Posterior vena cava (tissue), 2 donors: Measurements from ENCODE around the gene DDAH1. TPM values are rescaled to one million over a fixed set of nuclear protein-coding genes. Genes with fewer than 3 reads are reported as not detected.

Experiments used
- DNase-seq: peaks from one replicate; pipeline ENCODE4 v3.0.0-alpha.2; 2020; ENCODE audit warnings: low spot score
- intact Hi-C, 2 donors: fragments of 100-400 bp; cut with DNase I; formaldehyde crosslinking; loops; one replicate each; pipeline versions ENCODE4 v1.14.1 to v1.14.2; 2022 to 2023
- total RNA-seq, 2 donors: library from RNA; stranded (reverse); fragmentation: NEBNext Ultra II Directional; extraction: Animal tissue kit (Norgen Biotek cat#: 25700); gene quantifications; one replicate each; pipeline ENCODE4 v1.2.1, GENCODE V29; 2021
- donor health status: DM: yes; HTN: yes; CAD: no.
- donor health status: DM: yes; HTN: yes; CAD: no.

Gene DDAH1
- total RNA-seq, 2 donors from 2014 or later: 31.8 to 46.1 TPM

- DNase-seq: no peak
- intact Hi-C loops: no loop called here
These were observed 166.9 kb downstream of the DDAH1 start for GRCh38 chr1:85297855-85298629.

DNA sequence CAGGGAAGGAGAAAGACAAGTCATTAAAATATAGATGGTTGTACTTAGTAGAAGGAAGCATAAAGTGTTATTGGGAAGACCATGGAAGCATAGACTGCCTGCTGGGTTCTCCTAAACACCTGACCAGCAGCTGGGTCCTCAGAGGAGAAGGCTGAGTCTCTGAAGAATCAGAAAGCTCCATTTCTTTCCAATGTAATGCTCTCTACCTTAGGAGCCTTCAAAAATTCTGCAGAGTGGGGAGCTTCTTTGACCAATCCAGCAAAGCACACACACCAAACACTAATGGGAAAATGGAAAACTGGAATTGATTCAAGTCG lies 167.5 kb downstream of the DDAH1 start:
- DNase-seq: no peak
- intact Hi-C loops: no loop called here

DNA sequence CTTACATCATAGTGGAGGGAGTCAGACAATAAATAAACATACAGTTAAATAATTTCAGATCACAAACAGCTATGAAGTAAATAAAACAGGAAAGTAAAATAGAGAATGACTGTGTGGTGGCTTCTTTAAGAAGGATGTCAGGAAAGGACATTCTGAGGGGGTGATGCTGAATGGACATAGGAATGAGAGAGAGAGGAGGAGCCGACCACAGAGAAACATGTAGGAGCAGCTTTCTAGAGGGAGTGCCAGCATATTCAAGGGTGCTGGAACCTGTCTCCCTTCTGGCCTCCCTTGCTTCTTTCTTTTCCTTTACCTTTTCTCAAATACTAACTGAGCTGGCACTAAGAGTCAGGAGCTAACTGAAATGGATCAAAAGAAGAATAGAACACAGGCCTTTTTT lies 168.0 kb downstream of the DDAH1 start:
- no peak for DNase-seq
- intact Hi-C loops: no loop called here

DNA sequence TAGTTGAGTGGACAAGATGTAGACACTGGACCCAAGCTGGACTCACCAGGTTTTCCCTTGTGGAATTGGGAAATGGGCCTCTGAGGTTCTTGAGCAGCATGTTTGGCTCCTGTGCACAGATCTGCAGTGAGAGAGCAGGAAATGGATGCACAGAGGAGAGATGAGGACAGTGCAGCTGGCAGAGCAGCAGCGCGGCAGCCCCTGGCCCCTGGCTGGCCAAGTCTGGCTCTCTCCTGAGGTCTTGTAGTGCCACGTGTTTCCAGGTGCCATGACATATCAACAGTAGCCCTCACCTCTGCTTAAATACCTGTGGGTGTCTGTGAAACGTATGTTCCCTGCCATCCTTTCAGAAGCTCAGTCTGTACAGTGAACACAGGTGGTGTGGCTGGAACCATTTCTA lies 169.3 kb downstream of the DDAH1 start:
- intact Hi-C loops: no loop called here
- no peak for DNase-seq

DNA sequence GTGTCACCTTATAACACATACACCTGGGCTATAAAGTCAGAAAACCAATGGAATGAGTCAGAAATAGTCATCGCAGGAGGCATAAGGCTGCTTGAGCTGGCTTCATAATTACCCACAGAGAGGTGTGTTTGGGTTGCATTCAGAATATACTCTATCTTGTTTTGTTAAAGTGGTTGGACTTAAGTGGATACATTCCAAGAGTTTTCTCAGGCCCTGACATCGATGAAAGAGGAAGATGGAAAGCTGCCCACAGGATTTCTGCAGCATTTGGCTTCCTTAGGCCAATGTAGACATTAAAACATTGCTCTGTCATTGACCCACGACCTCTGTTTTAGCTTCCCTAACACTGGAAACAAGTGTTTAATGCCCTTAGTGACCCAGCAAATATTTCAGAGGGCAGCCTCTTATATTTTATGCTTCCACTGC lies 169.9 kb downstream of the DDAH1 start:
- no peak for DNase-seq
- intact Hi-C loops: no loop called here

- intact Hi-C loops: no loop called here
These were observed 174.1 kb downstream of the DDAH1 start for GRCh38 chr1:85290826-85291225.

GRCh38 chr1:85289848-85290335 lies 175.1 kb downstream of the DDAH1 start:
- DNase-seq: no peak
- intact Hi-C loops: no loop called here

More at GRCh38 chr1:85290826-85291225, 174.1 kb downstream of the DDAH1 start:
- no peak for DNase-seq

DNA sequence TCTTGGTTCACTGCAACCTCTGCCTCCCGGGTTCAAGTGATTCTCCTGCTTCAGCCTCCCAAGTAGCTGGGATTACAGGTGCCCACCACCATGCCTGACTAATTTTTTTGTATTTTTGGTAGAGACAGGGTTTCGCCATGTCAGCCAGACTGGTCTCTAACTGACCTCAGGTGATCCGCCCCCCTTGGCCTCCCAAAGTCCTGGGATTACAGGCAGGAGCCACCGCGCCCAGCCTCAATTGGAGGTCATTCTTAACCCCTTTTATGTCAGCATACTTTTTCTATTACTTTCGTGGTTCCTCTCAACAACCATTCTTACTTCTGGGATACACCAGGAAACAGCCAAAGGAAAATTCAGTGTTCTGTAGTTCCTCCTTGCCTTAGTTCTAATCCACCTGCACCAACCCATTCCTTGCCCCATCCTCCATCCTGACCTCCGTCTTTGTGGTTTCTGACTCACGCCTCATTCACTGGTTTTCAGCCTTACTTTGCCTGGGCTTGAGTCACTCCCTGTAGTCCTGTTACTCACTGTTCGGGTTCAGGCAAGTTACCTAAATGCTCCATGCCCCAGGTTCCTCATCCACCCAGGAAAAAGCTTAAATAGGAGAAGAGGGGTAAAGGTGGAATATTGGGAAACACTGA lies 175.6 kb downstream of the DDAH1 start:
- intact Hi-C loops: no loop called here
- DNase-seq: no peak

- intact Hi-C loops: no loop called here
- DNase-seq: no peak
These were observed 180.8 kb downstream of the DDAH1 start for GRCh38 chr1:85284202-85284601.

- no peak for DNase-seq
These were observed 181.3 kb downstream of the DDAH1 start for GRCh38 chr1:85283475-85284199.

GRCh38 chr1:85282424-85282823 lies 182.5 kb downstream of the DDAH1 start:
- intact Hi-C loops: no loop called here
- DNase-seq: no peak

More at GRCh38 chr1:85283475-85284199, 181.3 kb downstream of the DDAH1 start:
- intact Hi-C loops: no loop called here

- intact Hi-C loops: no loop called here
- DNase-seq: no peak
These were observed 184.3 kb downstream of the DDAH1 start for GRCh38 chr1:85280636-85281035.

DNA sequence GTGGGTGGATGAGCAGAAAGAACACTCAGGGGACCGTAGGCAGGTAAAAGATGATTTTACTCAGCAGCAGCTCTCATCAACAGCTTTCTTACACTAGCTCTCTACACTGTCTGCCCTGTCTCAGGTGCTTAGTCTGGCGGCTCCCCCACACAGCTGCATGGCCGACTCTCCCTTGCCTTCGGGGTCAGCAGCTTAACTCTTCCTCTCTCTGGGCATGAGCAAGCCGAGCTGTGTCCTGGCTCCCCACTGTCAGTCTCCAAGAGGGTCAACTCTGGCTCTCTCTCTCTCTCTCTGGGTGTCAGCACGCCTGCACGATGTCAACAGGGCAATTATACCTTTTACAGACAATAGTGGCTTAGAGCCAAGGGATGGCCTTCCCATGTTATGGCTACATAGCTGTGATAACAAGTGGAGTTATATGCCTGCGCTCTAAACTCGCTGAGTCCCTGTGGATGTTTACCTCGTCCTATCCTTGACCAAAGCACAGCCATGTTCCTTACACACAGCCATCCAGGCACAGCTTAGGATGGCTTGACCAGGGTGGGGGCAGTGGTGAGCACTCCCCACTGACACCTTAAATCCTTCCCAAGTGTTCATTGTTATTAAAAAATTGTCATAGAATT lies 185.4 kb downstream of the DDAH1 start:
- intact Hi-C loops: no loop called here

DNA sequence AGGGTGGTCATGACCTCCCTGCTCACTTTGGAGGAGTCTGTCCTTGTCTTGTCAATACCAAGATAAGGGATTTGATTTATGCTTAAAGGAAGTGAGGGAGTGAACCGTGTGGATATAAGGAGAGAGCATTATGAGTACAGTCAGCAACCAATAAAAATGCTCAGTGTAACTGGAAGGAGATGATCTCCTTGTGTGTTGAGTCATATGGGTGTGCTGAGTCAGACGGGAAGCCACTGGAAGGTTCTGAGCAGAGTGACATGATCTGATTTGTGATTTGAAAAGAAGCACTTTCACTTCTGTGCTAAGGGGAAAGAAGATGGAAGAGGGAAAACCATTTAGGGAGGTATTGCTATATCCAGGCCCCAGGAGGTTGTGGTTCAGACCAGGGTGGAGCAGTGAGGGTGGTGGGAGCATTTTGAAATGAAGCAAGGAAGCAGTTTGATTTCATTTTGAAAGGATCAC lies 186.1 kb downstream of the DDAH1 start:
- DNase-seq: no peak
- intact Hi-C loops: no loop called here

More for the DNA sequence above, 185.4 kb downstream of the DDAH1 start:
- no peak for DNase-seq

DNA sequence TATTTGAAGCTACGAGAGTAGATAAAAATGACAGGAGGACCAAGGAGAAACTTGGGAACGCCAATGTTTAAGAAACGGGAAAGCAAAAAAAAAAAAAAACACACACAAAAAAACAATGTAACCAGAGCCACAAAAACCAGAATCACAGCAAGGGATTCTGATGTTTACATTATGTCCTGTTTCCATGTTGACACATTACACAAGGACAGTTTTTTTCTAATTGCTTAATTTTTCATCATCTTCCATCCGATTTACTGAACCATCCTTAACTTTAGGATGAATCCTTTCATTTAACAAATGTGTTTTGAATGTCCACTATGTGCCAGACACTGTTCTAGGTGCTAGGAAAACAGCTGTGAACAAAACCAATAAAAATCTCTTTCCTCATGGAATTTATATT lies 187.2 kb downstream of the DDAH1 start:
- no peak for DNase-seq
- intact Hi-C loops: no loop called here

DNA sequence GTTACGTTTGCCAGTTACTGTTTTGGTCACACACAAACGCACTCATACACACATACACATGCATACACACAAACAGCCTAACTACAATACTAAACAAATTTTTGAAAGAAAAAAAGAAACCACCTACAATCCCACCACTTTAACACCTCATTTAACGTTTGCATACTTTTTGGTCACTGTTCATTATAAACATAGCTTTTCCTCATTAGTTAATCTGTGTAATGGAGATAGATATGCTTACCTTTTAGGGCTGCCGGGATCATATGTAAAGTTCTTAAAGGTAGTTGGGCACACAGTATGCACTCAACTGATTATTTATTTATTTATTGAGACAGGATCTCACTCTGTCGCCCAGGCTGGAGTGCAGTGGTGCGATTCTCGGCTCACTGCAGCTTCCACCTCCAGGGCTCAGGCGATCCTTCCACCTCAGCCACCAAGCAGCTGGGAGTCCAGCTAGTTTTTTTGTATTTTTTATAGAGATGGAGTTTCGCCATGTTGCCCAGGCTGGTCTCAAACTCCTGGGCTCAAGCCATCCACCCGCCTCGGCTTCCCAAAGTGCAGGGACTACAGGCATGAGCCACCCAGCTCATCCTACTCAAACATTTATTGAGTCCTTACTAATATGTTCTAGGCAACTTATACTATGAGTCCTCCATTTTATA lies 187.8 kb downstream of the DDAH1 start:
- peak; percentile 65 for DNase-seq
- intact Hi-C loops: no loop called here

DNA sequence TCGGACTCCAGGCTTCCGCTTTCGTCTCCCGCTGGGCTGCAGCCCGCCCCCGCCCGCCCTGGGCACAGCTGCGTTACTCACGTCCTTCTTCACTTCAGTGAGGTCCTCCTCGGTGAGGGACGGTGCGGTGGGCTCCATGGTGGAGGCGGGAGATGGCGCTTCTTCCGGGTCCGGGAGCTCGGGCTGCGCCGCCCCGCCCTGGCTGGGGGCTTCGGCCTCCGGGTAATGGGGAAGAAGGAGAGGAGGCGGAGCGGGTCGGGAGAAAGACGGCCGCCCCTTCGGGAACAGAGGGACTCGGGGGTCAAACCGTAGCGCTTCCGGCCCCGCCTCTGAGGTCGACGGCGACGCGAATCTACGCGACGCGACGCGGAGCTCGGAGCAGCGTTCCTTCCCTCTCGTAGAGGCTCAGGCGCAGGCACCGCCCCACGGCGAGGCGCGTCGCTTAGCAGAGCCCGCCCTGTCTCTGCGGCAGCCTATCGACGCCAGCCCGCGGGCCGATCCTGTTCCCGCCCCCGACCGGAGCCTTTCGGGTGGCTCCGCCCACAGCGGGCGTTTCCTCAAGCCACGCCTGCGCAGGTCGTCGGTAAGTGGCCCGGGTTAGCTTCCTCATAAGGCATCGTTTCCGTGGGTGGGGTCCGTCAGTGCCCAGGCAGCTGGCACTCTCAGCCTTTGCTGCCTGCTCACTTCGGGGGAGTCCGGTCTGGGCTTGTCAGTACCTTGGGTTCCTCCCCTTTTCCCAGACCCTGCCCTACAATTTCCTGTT lies 188.6 kb downstream of the DDAH1 start, which contains the start of gene BCL10:
Gene BCL10 (minus strand): TSS at position 418 of the 763 bp plus-strand sequence. CDS start 280 bp downstream, at position 138.
- DNase-seq: peak; percentile 100
- intact Hi-C loops: no loop called here

GRCh38 chr1:85275701-85276214 lies 189.2 kb downstream of the DDAH1 start:
- intact Hi-C loops: no loop called here
- DNase-seq: no peak
